ENCODE results near the gene CD93. TPM values are rescaled to one million over a fixed set of nuclear protein-coding genes. Genes with fewer than 3 reads are reported as not detected.

The CD93 gene
- total RNA-seq, 6 donors from 2014 or later: 25.1 to 160 (median 68.8) TPM

GRCh38 chr20:23121751-23122320 lies 35.7 kb upstream of the CD93 start:
- Histone ChIP-seq H3K27me3 (no peaks in the 10 kb centered on the region), H3K4me3 (no peak overlapping the region), H3K27ac (peak overlapping the region in 3 of 4 donors; percentile 42 to 74 (median 69)), H3K9me3 (no peaks in the 10 kb centered on the region), H3K4me1 (peaks cover 41 to 61% (median 48%) of the 10 kb centered on the region in 4 donors), H3K36me3 (no peaks in the 10 kb centered on the region)
- WGBS, 2 donors: 80 to 88% methylated on average over 7 to 9 of the region's 9 CpGs
- ATAC-seq (ENCODE audit: low FRiP score in 2 of 2) (no peak), DNase-seq (no peak)
- TF ChIP-seq POLR2AphosphoS5 (IDR thresholded peaks at IDR 0.05): no peak
- TF ChIP-seq CTCF (IDR thresholded peaks at IDR 0.05): no peak
- TF ChIP-seq POLR2A (IDR thresholded peaks at IDR 0.05): no peak
- no peak for TF ChIP-seq EP300 (IDR thresholded peaks at IDR 0.05)

- H3K4me1 ChIP-seq: peaks cover 40 to 58% (median 49%) of the 10 kb centered on the region in 4 donors
- H3K4me3 ChIP-seq: no peak overlapping the region
- no peaks in the 10 kb centered on the region for H3K9me3 ChIP-seq
- peak overlapping the region in 3 of 4 donors; percentile 42 to 74 (median 69) for H3K27ac ChIP-seq
- ATAC-seq (ENCODE audit: low FRiP score in 2 of 2) (no peak), DNase-seq (no peak)
- no peak for TF ChIP-seq CTCF (IDR thresholded peaks at IDR 0.05)
- TF ChIP-seq POLR2AphosphoS5 (IDR thresholded peaks at IDR 0.05): no peak
- TF ChIP-seq EP300 (IDR thresholded peaks at IDR 0.05): no peak
- TF ChIP-seq POLR2A (IDR thresholded peaks at IDR 0.05): no peak
- no peaks in the 10 kb centered on the region for H3K36me3 ChIP-seq
- WGBS, 2 donors: 78 to 79% methylated on average over 15 of the region's 15 CpGs
- H3K27me3 ChIP-seq: no peaks in the 10 kb centered on the region
Measured at GRCh38 chr20:23120936-23121750, 35.0 kb upstream of the CD93 start.

- Histone ChIP-seq H3K36me3 (no peaks in the 10 kb centered on the region), H3K4me3 (no peak overlapping the region), H3K4me1 (peaks cover 33 to 53% (median 42%) of the 10 kb centered on the region in 4 donors), H3K27ac (peak overlapping the region; percentile 31 to 74 (median 56)), H3K9me3 (no peaks in the 10 kb centered on the region), H3K27me3 (no peaks in the 10 kb centered on the region)
- ATAC-seq (ENCODE audit: low FRiP score in 2 of 2) (no peak), DNase-seq (no peak)
- WGBS, 2 donors: 93 to 94% methylated on average over 6 of the region's 7 CpGs
- no peak for TF ChIP-seq EP300 (IDR thresholded peaks at IDR 0.05)
- no peak for TF ChIP-seq POLR2A (IDR thresholded peaks at IDR 0.05)
- no peak for TF ChIP-seq POLR2AphosphoS5 (IDR thresholded peaks at IDR 0.05)
- TF ChIP-seq CTCF (IDR thresholded peaks at IDR 0.05): no peak
Measured at GRCh38 chr20:23120261-23120660, 34.1 kb upstream of the CD93 start.

GRCh38 chr20:23119456-23120216 lies 33.5 kb upstream of the CD93 start:
- Histone ChIP-seq H3K36me3 (no peaks in the 10 kb centered on the region), H3K9me3 (no peaks in the 10 kb centered on the region), H3K4me1 (peaks cover 26 to 53% (median 37%) of the 10 kb centered on the region in 4 donors), H3K4me3 (no peak overlapping the region), H3K27ac (peak overlapping the region; percentile 31 to 74 (median 56)), H3K27me3 (no peaks in the 10 kb centered on the region)
- ATAC-seq (ENCODE audit: low FRiP score in 2 of 2) (no peak), DNase-seq (no peak)
- WGBS, 2 donors: 63 to 78% methylated on average over 13 to 15 of the region's 15 CpGs
- TF ChIP-seq POLR2A (IDR thresholded peaks at IDR 0.05) (no peak), CTCF (IDR thresholded peaks at IDR 0.05) (peak in 1 of 6 experiments; percentile 9), EP300 (IDR thresholded peaks at IDR 0.05) (peak in 3 of 4 donors; percentile 36 to 77 (median 54)), POLR2AphosphoS5 (IDR thresholded peaks at IDR 0.05) (peak; percentile 43 to 84)

Measured in upper lobe of left lung (tissue), 6 donors.